ENCODE data around the gene DSTN. TPM values are rescaled to one million over a fixed set of nuclear protein-coding genes. Genes with fewer than 3 reads are reported as not detected.

DSTN gene
- total RNA-seq, 1 experiment from 2014 or later = 412 TPM

- no peak for DNase-seq (ENCODE audit: low read depth, low spot score)
- intact Hi-C loops (cut with micrococcal nuclease; ENCODE audit: unreplicated experiment) (no loop called here), in situ Hi-C loops (cut with HindIII; ENCODE audit: low pct_unique_long_range_greater_than_20kb, low sequenced_read_pairs) (no loop called here)
- TF ChIP-seq REST (IDR thresholded peaks at IDR 0.05; ENCODE audit: insufficient read depth in 1 of 2, low read depth in 2 of 2, low read length in 1 of 2) = no peak
- TF ChIP-seq SIN3A (IDR thresholded peaks at IDR 0.05; ENCODE audit: borderline replicate concordance, insufficient read depth, low read depth, low read length) = no peak
- TF ChIP-seq TCF7L2 (IDR thresholded peaks at IDR 0.05; ENCODE audit: low read depth, low read length) = no peak
- TF ChIP-seq POLR2AphosphoS5 (IDR thresholded peaks at IDR 0.05; ENCODE audit: low read depth, low read length) = no peak
- no peak for TF ChIP-seq CTCF (IDR thresholded peaks at IDR 0.05)
- Histone ChIP-seq H3K9me3 (ENCODE audit: control insufficient read depth, insufficient read depth, low read depth, low read length) (no peaks in the 10 kb centered on the region), H3K36me3 (ENCODE audit: control insufficient read depth, insufficient read depth, low read length) (no peaks in the 10 kb centered on the region; the same call in 1 of the 2 replicates), H3K4me3 (ENCODE audit: low read depth in 2 of 2, low read length in 2 of 2) (no peak overlapping the region), H3K4me1 (ENCODE audit: control insufficient read depth, insufficient read depth, low read length) (no peaks in the 10 kb centered on the region), H3K27ac (ENCODE audit: low read length) (no peak overlapping the region), H3K27me3 (ENCODE audit: control insufficient read depth, insufficient read depth, low read length) (no peaks in the 10 kb centered on the region)
- BruUV-seq (replicated peaks) = no TSS peak
- no peak for ATAC-seq
- CTCF ChIA-PET = no interaction called here
- POLR2A ChIA-PET = no interaction called here
These were observed 56.5 kb downstream of the DSTN start for GRCh38 chr20:17626217-17627007.

- Histone ChIP-seq H3K9me3 (ENCODE audit: control insufficient read depth, insufficient read depth, low read depth, low read length) (no peaks in the 10 kb centered on the region), H3K27ac (ENCODE audit: low read length) (no peak overlapping the region), H3K4me1 (ENCODE audit: control insufficient read depth, insufficient read depth, low read length) (no peaks in the 10 kb centered on the region), H3K27me3 (ENCODE audit: control insufficient read depth, insufficient read depth, low read length) (no peaks in the 10 kb centered on the region), H3K4me3 (ENCODE audit: low read depth in 2 of 2, low read length in 2 of 2) (no peak overlapping the region), H3K36me3 (ENCODE audit: control insufficient read depth, insufficient read depth, low read length) (no peaks in the 10 kb centered on the region; the same call in none of the 2 replicates)
- no peak for TF ChIP-seq REST (IDR thresholded peaks at IDR 0.05; ENCODE audit: insufficient read depth in 1 of 2, low read depth in 2 of 2, low read length in 1 of 2)
- TF ChIP-seq SIN3A (IDR thresholded peaks at IDR 0.05; ENCODE audit: borderline replicate concordance, insufficient read depth, low read depth, low read length) = no peak
- TF ChIP-seq CTCF (IDR thresholded peaks at IDR 0.05) = no peak
- TF ChIP-seq TCF7L2 (IDR thresholded peaks at IDR 0.05; ENCODE audit: low read depth, low read length) = no peak
- TF ChIP-seq POLR2AphosphoS5 (IDR thresholded peaks at IDR 0.05; ENCODE audit: low read depth, low read length) = no peak
- ChIA-PET CTCF (no interaction called here), POLR2A (no interaction called here)
- DNase-seq (ENCODE audit: low read depth, low spot score) (no peak), ATAC-seq (no peak)
- in situ Hi-C loops (cut with HindIII; ENCODE audit: low pct_unique_long_range_greater_than_20kb, low sequenced_read_pairs) (no loop called here), intact Hi-C loops (cut with micrococcal nuclease; ENCODE audit: unreplicated experiment) (no loop called here)
- no TSS peak for BruUV-seq (replicated peaks)
These were observed 57.5 kb downstream of the DSTN start for GRCh38 chr20:17627101-17627955.

Data from Panc1 (cell line).